Raji (cell line): ENCODE results near the gene CUBN.

Experiments
- POLR2A ChIP-seq: IDR thresholded peaks from 2 replicates; pipeline ENCODE4 v1.6.1; 2011; ENCODE audit warnings: low read depth, low read length, control low read depth; ENCODE audit not compliant: insufficient read depth

Gene CUBN

DNA sequence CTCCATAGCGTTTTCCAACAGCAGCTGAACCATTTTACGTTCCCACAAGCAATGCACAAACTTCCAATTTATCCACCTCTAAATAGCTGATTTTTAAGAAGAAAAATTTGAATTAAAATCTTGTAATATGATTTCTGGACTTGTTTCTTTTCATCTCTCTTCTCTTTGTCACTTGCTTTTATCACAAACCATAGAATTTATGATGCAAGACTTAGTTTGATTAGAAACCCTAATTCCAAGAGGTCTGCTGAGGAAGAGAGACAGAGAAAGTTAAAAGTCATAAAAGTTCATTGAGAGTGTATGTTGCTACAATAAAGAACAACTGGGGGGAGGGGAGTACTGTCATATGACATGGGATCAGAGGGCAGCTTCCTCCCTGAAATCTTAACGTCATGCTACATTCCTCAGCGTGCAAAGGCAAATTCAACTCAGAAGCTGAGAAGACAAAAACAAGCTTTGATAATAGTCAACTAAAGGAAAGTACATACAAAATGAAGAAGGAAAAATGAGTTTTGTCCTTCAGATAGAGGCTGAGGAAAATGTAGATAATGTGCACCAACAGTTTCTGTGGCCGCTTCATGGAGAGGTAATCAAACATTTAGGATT is 18.4 kb upstream of the CUBN start:
- TF ChIP-seq POLR2A = no peak

DNA sequence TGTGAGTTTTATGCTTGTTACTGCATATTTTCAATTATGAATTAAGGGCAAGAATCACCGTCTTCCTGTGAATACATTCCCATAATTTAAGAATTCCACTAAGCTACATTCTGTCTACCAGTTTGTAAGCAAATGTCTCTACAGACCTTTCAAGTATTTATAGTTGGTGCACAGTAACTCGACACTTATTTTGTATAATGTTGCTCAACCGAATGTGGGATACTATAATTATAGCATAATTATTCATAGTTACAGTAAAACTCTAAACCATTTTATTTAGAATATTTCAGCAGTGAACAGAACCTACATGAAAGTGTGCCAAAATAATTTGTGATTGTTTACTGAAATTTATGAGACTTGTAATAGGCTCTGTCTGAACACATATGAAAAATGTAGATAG is 17.3 kb upstream of the CUBN start:
- no peak for TF ChIP-seq POLR2A

DNA sequence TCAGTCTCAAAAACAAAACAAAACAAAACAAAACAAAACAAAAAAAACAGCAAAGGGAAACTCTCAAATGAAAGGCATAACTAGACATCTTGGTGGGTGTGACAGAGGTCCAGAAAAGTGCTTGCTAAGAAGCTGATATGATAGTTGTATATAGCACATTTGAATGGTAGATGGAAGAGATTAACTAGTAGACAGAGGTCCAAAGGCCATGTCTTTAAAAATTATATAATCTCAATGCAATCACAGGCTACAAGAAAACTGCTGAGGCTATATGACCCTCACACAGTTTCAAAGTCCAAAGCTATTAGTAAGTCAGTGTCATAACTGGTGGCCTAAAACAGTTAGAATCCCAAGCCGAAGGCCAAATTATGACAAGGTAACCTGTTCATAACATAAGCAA is 15.6 kb upstream of the CUBN start:
- no peak for TF ChIP-seq POLR2A

DNA sequence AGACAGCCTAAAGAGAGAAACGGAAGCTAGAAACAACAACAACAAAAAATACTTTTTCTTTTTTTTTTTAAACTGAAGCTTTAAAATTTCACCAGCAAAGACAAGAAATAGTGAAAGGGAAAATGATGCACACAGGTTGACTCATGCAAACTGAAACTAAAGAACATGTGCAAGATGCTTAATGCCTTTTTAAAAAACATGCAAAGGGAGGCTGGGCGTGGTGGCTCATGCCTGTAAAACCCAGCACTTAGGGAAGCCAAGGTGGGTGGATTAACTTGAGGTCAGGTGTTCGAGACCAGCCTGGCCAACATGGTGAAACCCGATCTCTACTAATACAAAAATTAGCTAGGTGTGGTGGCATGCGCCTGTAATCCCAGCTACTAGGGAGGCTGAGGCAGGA is 15.1 kb upstream of the CUBN start:
- no peak for TF ChIP-seq POLR2A

DNA sequence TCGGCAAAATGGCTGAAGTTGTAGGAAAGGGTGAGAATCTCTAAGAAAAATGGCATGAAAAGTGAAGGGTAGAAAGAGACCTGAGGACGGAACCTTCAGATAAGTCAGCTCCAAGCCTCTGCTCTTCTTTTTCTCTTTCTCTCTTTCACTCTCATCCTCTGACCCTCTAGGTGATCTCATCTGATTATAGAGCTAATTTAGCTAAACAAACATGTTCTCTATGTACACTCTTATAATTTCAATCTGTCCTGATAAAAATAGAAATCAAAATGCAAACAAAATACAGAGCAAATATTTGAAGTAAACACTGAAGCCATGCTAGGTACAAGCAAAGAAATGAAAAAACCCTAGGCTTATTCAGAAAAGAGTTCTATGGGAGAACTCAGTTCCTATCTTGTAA is 14.4 kb upstream of the CUBN start:
- no peak for TF ChIP-seq POLR2A

DNA sequence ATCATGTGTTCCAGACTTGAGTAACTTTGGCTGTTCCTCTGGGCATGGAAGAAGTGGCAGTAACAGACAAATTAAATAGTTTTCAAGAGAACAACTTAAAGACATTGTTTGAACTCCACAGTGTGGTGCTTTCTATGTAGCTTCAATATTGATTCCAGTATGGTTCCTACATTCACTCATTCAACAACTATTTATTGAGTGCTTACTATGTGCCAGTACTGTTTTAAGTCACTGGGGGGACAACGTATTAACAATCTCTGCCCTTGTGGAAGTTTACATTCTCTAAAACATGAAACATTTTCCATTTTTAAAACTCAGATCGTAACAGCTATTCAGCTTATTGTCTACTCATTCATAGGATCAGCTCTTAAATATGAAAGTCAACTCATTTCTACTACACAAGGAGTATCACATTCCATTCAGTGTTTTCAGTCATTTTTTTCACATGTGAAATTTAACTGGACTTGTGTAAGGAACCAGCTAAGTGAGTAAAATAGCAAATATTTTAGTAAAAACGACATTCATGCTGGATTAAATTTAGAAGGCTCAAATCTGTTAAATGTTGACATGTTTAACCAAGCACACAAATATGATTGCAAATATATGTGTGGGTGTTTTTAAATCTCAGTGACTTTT is 13.6 kb upstream of the CUBN start:
- no peak for TF ChIP-seq POLR2A

DNA sequence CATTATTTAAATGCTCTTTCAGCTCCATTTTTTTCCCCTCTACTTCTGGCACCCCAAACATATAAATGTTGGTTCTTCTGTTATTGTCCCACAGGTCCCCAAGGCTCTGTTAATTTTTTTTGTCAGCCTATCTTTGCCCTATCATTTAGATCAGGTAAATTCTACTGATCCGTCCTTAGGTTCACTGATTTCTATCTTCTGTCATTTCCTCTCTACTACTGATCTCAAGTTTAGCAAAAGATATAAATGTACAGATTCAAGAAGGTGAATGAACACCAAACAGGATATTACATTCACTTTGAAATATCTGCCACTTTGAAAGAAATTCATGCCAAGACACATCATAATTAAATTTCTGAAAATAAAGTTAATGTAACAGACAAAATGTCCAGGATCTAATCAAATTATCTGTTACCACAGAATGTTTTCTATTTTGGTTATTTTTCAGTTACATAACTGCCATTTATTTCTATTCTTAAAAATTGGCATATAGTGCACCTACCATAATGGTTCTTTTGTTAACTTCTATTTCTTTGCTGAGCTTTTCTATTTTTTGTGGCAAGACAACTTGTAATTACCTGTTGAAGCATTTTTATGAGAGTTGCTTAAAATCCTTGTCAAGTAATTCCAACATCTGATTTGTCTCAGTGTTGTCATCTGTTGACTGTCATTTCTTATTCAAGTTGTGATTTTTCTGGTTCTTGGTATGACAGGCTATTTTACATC is 12.1 kb upstream of the CUBN start:
- TF ChIP-seq POLR2A = no peak

DNA sequence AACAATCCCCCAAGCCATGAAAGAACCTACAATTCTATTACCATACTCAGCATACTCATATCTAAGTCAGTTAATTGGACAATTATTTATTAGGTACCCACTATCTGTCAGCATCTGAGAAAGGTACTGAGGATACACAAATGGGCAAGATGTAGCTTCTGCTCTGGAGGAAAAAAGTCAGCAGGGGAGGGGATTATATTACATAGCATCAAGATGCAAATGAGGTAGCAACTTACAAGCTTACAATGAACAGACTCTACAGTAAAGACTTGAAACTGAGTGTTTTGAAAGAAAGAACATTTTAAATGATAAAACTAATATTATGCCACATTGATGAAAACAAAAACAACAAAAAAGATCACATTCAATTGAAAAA is 10.8 kb upstream of the CUBN start:
- no peak for TF ChIP-seq POLR2A

DNA sequence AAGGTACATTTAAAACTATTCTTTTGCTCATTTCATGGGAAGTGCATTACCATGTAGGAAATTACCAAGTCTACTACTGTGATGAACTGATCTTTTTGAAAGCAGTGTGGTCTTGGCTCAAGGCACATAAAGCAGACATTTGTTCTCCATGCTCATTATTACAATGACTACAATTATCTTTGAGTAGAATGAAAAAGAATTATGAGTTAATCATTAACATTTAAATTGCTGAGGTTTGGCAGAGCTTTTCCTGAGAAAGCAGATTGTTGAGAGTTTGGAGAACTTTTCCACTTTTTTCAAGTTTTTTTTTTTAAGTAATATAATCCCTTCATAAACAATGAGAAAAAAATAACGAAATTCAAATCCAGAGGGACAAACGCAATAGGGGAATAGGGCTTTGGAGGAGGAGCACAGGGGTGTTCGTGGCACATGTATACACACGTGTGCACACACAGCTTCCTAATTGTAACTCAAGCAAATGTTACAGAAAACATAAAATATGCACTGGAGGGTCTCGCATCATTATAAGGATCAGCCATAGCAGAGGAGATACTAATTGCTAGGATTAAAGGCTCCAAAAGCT is 8.9 kb upstream of the CUBN start:
- no peak for TF ChIP-seq POLR2A

DNA sequence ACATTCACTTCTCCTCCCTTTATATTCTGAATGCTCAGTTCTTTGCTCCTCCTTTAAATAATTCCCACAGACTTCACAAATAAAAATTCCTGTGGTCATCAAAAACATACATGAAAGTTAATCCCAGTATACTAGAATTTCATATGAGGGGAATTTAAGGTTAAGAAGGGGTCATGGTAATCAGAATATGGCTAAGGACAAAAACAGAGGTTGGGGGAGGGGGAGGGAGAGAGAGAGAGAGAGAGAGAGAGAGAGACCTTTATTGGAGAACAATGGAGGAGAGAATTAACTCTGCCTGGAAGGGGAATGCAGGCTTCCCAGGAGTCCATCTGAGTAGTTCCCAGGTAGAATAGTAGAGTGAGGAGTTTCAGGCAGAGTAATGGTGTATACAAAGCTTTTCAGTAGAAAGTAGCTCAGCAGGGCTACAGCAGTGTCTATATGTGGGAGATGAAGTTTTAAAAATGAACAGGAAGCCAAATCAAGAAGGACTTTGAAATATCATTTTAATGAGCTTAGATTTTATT is 5.2 kb upstream of the CUBN start:
- no peak for TF ChIP-seq POLR2A

DNA sequence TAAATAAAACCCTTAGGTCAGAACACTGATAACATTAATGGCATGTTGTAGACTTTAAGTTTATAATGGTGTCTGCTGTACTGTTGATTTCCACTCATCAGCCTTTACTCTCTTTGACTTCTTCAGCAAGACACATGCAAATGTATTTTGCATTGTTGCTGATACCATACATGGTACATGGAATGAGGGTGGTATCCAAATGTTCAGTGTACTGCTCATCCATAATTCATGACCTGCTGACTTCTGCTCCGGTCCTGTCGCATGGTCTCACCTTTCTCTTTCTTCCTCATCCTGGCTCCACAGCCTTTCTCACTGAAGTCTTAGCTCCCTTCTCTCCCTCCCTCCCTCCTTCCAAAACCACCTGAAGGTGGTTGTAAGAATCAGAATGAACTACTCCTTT is 4.7 kb upstream of the CUBN start:
- TF ChIP-seq POLR2A = no peak

DNA sequence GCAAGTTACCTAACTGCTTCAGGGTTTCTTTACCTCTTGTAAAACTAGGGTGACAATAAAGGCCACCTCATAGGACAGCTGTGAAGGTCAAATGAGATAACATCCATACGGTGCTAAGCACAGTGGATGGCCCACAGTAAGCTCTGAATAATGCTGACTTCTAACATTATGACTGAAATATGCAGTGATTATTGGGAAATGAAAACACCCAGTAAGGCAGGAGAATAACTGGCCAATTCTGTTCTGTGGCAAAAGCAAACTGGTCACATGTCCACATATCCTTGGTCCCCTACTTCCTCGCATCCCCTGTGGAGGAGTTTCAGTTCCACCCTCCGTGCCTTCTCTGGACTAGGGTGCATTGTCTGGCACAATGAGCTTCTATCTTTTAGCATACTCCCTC is 1.4 kb downstream of the CUBN start:
- TF ChIP-seq POLR2A = no peak

DNA sequence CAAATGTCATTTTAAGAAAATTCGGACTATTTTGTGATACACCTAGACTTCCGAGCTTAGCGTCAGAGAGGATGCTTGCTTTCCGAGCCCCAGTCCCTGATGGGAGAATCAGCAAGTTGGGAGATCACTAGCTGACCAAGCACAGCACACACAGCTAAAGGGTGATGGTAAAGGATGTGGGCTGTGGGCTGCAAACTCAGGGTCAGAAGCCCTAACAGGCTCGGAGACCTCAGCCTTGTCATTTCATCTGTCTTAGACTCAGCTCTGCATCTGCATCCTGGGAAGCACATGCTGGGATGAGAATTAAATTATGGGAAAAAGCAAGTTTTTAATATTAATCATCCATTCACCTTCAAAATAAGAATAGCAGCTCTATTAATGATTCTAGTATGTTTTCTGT is 3.3 kb downstream of the CUBN start:
- no peak for TF ChIP-seq POLR2A

DNA sequence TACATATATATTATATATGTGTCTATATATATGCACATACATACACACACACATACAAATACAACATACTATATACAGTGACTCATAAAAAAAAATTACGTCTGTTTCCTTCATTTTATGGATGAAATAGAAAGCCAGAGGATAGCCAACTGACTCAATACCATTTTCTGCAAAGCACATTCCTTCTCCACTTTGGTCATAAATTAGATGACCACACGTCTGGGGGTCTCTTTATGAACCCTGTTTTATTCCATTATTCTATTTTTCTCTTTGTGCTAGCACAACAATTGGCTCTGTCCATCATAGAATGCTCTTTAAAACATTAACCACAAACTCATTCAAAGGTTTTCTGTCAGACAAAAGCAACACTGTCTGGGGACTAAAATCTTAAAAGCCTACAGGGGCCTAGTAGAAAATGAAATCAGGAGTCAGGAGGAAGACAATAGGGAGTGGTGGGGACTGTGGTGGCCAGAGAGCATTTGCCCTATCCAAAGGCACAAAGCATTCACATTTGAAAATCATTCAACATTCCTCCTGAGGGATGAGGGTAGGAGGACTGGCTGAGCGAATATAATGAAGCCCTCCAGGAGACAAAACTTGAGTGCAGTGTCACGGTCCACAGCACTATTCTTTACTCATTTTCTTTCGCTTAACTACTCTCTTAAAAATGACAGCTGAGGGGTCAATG is 4.3 kb downstream of the CUBN start:
- TF ChIP-seq POLR2A = no peak

DNA sequence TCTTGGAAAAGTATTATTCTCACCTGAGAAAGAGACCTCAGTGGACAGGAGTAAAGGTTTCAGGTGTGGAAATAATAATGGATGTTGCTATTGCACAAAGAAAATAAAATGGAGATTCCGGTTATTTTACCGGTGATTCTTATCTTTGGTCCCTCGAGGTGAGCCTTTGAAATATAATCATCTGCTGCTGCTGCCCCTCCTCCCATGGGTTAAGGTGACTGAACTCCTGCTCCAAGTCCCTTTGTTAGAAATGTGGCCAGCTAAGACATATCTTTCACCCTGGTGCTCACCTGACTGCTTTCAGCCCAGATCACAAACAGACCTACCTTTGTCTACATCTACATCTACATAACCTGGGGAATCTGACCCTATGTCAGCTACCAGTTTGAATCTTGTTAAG is 5.7 kb downstream of the CUBN start:
- TF ChIP-seq POLR2A = no peak
